Bone marrow (tissue), 2 donors: Measurements from ENCODE around the gene MGST2.
A peak's percentile ranks its signal among the peaks of the same experiment; 100 is the strongest.

Source experiments
- DNase-seq, 2 donors: peaks; one replicate each; lab custom pipeline; 2025; lab: John Stamatoyannopoulos, UW

The MGST2 gene

DNA sequence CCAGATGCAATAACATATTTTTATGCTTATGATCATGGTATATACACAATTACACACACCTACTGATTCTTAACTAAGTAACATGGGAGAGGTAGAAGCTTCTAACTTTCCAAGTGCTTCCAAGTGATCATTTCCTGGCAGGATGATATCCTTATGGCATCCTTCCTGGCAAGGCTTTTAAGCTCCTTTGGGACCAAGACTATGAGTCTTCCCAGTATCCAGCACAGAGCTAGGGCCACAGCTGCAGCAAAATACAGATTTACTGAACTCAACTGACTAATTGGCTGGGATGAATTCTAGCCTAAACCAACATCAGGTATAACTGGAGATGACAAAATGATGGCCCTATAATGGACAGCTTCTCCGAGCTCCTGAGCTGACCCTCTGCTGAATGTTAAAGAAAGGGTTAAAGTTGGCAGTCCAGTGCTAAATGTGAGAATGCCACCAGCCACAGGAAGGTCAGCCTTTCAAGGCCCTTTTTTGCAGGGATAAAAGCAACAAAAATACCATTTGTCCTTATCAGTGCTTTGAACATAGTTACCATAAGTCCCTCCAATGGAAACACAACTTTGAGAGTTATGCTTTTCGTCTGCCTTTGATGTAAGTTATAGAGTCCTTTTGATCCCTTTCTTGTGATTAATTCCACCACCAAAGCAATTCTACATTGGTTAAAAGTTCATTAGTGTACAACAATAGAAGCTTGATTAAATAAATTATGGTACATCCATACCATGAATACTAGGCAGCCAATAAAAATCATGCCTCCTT lies 73.4 kb downstream of the MGST2 start:
- no peak for DNase-seq

GRCh38 chr4:139740121-139740520 lies 74.5 kb downstream of the MGST2 start:
- DNase-seq, result no peak

GRCh38 chr4:139740531-139741041 lies 75.0 kb downstream of the MGST2 start:
- DNase-seq, result peak; percentile 21 to 89

GRCh38 chr4:139743027-139743426 lies 77.4 kb downstream of the MGST2 start:
- DNase-seq, result no peak

DNA sequence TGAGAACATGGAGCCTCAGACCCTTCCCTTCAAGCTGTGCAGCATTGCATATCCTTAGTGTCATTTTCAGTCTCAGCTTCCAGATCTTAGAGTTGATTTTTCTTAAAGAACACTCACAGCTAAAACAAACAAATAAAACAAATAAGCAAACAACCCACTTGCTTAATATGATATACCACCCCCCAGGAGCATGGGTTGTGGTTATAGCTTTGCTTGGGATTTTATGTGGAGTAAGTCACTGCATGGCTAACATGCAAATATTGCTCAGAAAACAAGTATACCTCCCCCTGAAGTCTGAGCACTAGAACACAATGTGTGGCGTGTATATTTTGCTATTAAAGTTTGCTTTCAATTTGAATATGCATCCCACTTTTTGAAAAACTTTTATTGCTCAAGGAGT lies 78.6 kb downstream of the MGST2 start:
- no peak for DNase-seq

- no peak for DNase-seq
Measured at GRCh38 chr4:139745111-139745639, 79.6 kb downstream of the MGST2 start.

DNA sequence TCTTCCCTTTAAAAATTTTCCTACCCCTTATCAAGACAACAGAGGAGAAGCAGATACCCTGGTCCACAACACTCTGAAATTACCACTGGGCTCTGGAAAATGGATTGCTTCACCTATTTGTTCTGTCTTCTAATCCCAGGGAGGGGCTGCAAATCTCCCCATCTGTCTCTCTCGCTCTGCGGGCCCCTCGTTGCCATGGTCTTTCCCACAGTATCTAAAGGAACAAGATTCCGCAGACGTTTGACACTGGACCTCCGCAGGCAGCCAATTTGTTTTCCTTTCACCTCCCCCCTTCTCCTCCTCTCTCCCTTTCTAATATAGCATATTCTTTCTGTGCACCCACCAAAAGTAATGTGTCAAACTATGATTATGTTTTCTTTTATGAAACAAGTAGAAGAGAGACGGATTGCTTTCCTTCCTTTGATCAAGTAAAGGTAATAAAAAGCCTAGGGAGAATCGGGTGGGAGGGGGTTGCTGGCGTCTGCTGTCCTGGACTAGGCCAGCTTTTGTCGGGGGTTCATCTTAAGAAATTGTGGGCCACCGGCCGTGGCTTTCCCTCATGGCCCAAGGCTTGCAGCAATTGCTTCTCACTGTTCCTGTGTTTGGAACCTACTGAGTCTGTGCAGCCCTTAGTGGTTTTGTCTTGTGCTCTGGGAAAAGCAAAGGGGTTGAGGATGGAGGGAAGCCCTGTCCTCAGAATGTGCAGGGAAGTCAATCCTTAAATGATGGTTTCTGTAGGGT lies 81.0 kb downstream of the MGST2 start:
- DNase-seq, result no peak

DNA sequence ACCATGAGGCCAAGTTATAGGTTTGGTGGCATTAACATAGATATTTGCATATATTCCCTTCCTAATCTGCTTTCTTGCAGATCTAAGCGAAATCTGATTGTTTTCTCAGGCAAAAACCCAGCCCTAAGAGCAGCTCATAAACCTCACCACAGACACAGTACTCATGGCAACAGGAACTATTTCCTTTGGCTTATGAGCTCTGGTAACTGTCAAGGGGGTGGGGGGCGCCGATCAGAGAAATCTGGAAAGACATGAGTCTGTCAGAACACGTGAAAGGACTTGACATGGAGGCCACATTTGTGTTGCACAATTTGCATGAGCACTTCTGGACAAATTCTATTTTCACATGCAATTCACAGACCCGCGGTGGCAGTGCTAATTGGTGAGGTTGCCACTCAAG lies 83.7 kb downstream of the MGST2 start:
- DNase-seq, result no peak

DNA sequence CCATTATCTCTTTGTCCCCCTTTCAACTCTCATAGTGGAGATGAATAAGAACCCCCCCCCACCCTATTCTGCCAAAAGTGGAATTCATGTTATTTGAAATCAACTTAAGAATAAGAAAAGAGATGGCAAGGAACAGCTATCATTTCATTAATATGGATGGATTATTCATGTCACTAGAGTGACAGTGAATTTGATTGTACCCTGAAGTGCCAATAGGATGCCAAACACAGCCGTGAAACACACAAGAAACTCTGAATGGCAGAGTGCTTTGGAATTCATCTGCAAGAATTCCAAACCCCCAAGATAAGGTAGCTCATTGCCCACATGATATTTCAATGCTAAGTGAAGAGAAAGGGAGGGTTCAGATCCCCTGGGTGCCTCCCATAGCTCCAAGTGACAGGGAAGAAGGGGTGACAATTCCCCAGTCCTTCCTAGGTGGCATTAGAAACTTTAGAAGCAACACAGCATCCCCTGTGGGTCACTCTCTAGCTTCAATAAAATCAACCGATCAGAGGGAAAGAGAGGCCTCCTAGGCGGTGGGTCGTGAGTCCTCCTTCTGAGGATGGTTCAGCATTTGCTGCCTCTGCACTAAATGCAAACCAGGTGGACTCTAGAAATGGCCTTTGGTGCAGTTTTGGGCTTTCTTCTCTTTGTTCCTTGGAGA lies 84.3 kb downstream of the MGST2 start:
- DNase-seq, result no peak

DNA sequence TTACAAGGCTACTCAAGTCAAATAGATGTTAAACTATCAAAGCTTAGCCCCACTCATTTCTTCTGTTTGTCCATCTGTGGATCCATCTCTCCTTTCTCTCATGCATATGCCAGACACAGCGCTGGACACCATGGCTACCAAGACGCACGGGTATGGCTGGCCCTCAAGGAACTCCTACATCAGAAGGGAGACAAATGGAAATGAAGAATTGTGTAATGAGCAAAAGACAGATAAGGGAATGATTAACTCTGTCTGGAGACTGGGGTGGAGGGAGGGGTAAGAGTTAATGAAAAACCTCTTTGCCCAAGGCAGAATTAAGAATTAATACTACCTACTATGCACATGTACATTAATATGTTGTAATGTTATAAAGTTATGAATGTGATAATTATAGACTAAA lies 88.1 kb downstream of the MGST2 start:
- DNase-seq, result no peak
